ENCODE data around the gene C1orf146.
"Not testable (repeated sequence)": the region's sequence is repeated elsewhere in the genome, so short reads cannot be mapped to it uniquely, and the experiment has no call there.

Gene C1orf146, protein sequence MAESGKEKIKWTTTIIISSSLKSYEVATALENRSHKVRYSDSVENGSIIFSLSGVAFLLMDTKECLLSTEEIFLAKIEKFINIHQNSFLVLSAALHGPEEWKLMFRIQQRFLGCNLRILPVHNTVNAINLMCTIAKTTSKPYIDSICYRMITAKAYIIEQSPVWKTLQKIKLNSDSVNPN

DNA sequence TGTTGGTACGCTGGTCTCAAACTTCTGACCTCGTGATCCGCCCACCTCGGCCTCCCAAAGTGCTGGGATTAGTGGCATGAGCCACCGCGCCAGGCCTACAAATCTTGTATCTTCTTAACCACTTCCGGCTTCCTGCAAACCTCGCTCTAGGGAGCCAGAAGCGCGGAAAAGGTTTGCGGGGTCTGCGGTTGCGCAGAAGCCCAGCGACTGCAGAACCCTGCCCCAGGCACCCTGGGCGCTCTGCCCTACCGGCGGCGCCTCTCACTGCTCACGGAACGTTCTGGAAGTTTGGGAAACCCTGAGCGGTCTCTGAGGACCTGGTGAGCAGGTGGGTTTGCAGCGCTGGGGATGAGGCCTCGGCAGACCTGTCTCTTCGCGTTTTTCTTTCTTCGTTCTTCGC is at the start of gene C1orf146:
TSS of gene C1orf146 (plus strand) at position 195 of the 400 bp plus-strand sequence. CDS start 13,506 bp downstream, outside the sequence.
- H3K4me3 ChIP-seq (ENCODE audit: low read depth, low read length), result no peak within 1 kb of the TSS
- no peak for DNase-seq (ENCODE audit: low read depth)

DNA sequence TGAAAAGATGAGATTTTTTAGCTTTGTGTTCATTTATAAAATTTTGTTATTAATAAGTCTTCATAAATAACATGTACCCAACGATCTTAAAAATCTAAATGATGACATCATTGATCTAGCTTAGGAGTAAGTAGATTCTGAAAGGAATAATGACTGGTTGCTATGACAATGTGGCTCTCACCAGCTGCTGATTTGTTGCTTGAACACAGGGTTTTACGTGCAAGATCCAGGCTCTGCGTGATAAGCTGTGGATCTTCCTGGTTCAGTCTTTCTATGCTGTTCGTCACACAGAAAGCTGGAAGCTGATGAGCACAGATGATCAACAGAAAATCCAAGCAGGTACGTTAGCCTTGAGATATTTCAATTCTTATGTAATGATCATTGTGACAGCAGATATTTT is 49.1 kb upstream of the C1orf146 start:
- no peak overlapping the region for H3K4me3 ChIP-seq (ENCODE audit: low read depth, low read length)
- DNase-seq (ENCODE audit: low read depth), result no peak

DNA sequence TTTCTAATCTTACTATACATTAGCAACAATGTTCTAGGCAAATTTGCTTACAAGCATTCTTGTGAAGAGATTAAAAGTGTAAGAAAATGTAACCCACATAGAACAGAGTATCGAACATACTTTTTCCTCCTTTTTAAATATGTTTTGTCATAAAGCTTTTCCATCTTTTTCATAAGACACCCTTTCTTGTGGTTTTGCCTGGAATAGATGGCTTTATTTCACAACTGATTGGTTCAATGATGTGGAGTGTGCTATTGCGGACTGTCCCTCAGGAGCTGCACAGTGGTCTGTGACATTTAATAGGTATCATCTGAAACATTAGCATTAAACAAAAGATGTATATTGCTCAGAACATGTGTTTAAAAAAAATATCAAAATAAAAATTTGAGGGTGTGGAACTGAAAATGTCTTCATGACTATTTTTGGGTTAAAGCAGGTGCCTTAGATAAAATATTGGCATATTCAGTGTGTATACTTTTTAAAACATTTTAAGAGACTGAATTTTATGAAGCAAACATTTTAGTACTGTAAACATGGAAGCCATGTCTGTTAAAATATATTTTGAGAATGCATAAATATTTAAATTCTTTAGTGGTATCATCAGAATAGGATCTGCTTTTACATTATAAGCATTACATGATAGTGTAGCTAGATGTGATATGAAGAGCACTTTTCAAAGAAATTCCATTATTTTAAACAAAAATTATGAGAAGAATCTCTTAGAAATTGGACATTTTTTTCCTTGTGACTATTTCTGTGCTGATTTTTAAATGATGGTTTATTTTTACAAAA is 48.3 kb upstream of the C1orf146 start:
- H3K4me3 ChIP-seq (ENCODE audit: low read depth, low read length), result no peak overlapping the region
- DNase-seq (ENCODE audit: low read depth), result no peak

DNA sequence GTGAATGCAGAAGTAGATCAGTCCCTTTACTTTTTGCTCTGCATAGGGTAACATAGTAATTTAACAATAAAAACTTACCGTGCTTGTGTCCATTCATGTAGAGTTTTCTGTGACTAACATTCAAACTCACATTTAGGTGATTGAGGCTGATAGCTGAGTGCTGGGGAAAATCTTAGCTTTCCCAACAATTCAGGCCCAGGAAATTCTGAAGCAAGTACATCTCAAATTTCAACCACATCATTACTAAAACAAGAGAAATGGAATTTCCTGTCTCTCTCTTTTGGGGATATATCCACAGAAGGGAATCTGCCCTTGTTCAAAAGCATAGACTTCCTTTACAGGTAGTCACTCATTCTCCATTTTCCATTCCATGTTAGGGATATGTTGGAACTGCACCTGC is 33.1 kb upstream of the C1orf146 start:
- DNase-seq (ENCODE audit: low read depth), result peak; percentile 53
- no peak overlapping the region for H3K4me3 ChIP-seq (ENCODE audit: low read depth, low read length)

DNA sequence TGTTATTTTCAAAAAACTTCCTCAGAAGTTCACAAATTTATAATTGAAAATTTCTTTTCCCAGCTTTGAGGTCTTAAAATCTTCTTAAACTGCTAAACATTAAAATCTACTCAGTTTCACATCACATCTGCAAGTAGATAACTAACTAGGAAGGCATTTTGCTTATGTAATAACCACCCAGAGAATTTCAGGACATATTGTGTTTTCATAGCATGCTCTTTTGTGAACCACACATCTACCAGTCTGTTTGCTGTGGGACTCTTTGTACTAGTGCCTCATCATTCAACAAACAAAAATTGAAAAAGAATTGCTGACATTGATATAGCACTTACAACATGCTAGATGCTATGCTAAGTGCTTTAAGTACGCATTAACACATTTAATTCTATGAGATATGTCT is 31.6 kb upstream of the C1orf146 start:
- peak; percentile 60 for DNase-seq (ENCODE audit: low read depth)
- H3K4me3 ChIP-seq (ENCODE audit: low read depth, low read length), result no peak overlapping the region

DNA sequence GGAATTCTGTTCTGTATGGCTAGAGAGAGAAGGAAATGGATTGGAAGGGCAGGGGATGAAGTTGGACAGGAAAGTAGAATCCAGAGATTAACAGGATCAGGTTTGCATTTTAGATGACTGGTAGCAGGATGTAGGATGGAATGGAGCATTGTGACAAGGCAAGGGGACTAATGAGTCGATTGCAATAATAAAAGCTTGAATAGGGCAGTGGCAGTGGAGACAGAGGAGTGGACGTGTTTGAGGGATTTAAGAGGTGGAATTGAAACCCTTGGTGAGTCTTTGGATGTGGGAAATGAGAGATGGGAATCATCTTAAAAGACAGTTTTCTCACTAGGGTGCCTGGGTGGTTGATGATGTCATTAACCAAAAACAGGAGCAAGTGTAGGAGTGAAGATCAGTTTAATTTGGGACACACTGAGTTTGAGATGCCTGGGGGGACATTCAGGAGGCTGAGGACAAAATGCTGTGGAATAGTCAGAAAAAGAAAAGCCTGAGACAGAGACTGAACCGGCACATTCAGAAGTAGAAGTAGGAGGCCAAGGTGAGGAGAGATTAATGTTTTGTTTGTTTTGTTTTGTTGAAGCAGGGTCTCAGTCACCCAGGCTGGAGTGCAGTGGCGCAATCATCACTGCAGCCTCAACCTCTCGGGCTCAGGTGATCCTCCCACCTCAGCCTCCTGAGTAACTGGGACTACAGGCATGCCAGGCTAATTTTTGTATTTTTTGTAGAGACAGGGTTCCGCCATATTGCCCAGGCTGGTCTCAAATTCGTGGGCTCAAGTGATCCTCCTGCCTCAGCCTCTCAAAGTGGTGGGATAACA is 29.1 kb upstream of the C1orf146 start:
- H3K4me3 ChIP-seq (ENCODE audit: low read depth, low read length), result no peak overlapping the region
- DNase-seq (ENCODE audit: low read depth), result no peak

DNA sequence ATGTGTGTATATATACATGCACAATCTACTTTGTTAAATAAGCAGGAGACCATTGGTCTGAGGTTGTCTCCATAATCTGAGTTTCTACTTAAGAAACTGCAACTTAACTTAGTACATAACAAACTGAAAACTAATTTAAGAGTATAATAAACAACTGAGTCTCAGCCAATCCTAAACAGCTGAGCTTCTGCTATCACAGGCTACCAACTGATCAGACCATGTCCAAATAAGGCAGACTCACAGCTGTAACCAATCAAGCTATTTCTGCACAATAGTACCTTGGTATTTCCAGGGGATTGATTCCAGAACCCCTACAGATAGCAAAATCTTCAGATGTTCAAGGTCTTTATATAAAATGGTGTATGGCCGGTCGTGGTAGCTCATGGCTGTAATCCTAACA is 26.0 kb upstream of the C1orf146 start:
- H3K4me3 ChIP-seq (ENCODE audit: low read depth, low read length), result no peak overlapping the region
- DNase-seq (ENCODE audit: low read depth), result no peak

DNA sequence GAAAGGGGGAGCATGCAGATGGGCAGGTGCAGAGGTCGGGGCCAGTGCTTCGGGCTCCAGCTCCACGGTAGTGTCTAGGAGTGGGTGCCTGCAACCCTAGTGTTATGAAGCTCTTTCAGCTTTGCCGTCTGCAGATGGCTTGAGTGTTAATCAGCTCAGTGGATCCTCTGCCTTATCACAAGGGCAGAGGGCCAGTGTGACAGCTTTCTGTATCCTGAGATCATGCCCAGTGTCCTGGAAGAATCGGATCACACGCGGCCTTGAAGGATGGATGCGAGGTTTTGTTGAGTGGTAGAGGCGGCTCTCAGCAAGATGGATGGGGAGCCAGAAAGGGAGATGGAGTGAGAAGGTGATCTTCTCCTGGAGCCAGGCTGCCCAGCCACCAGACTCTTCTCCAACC is 25.5 kb upstream of the C1orf146 start:
- H3K4me3 ChIP-seq (ENCODE audit: low read depth, low read length), result no peak overlapping the region
- DNase-seq (ENCODE audit: low read depth), result no peak

DNA sequence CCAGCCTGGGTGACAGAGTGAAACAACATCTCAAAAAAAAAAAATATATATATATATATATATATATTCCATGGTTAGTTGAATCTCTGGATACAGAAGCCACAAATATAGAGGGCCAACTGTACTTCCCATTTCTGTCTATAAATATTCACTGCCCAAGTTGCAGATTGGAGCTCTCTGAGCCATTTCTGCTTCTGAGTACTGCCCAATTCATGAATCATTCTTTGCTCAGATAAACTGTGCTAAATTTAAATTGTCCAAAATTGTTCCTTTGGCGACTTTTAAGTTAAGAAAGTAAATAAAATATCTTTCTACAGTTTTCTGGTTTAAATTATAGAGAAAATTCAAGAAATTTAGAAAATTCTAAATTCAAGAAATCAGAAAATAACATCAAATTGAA is 23.2 kb upstream of the C1orf146 start:
- H3K4me3 ChIP-seq (ENCODE audit: low read depth, low read length), result no peak overlapping the region
- DNase-seq (ENCODE audit: low read depth), result no peak

DNA sequence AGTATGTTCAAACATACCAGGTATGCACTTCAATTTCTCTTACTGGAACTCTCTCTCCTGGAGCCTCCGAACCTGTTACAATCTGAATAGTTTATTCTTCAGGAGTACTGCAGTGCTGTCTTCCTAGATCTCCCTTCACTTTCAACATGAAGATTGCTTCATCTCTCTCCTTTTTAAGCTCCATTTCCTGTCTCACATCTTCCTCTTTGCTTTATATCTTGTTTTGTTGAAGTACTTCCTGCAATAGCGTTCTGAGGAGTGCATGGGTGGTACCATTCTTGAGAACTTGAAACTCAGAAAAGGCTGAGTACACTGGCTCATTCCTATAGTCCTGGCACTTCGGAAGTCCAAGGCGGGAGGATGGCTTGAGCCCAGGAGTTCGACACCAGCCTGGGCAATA is 15.7 kb upstream of the C1orf146 start:
- no peak overlapping the region for H3K4me3 ChIP-seq (ENCODE audit: low read depth, low read length)
- DNase-seq (ENCODE audit: low read depth), result no peak

DNA sequence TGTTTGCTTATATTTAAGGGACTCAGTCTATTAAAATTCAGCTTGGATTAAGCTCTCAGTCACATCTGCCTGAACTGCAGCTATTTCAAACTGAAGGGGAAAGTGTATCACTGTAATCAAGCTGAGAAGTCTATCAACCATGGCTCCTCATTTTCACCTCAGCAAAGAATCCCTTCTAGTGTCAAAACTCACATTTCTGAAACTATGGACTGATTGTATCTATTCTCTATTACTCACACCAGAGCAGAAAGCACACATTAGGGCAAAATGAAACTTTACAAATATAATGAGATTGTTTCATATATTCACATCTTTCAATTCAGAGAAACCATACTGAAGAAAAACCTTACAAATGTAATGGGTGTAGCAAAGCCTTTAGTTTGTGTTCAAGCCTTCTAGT is 14.6 kb upstream of the C1orf146 start:
- H3K4me3 ChIP-seq (ENCODE audit: low read depth, low read length), result no peak overlapping the region
- DNase-seq (ENCODE audit: low read depth), result no peak

DNA sequence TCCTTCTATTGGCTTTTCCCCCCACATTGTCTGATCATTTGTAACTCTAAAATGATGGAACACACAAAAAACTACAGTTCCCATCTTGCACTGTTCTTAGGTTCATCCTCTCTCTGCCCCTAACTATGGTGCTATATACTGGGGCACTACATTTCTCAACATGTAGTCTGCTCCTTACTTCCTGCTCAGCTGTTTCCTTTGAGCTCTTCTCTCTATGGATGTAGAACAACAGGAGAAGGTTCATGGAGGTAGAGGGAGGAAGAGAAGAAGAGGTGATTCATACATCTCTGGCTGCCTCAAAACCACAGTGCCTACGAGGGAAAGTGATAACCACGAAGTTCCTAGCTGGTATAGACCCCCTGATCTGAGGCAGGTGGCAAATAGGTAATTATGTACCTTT is 7.0 kb upstream of the C1orf146 start:
- DNase-seq (ENCODE audit: low read depth), result peak; percentile 18
- no peak overlapping the region for H3K4me3 ChIP-seq (ENCODE audit: low read depth, low read length)

DNA sequence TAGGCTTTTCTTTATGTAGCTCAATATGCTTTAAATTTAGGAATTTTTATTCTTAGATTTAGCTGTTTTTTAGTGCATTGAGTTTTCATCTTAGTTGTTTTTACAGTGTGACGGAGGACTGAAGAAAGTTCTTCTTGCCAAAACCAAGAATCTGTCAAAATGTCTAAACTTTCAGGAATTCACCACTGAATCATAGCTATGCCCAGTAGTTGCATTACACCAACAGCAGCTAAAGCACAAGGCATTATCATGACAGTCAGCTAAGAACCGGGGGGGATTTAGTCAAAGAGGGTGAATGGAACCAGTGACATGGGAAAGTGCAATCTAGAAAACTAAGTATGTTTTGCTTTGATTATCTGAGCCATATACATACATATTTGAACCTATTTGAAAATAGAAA is 6.5 kb upstream of the C1orf146 start:
- no peak overlapping the region for H3K4me3 ChIP-seq (ENCODE audit: low read depth, low read length)
- DNase-seq (ENCODE audit: low read depth), result peak; percentile 38

DNA sequence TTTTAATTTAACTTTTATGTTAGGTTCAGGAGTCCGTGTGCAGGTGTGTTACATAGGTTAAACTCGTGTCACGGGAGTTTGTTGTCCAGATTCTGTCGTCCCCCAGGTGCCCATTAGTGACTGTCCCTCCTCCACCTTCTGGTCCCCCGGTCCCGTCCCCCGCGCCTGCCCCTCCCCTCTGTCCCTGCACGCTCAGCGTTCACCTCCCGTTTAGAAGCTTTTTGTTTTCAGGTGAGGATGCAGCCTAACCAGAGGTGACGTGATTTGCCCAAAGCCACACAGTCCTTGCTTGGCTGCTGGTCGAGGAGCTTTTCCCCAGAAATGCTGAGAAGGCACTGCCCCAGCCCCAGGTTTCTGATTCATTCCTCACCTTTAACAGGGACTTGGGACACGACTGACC is 844 bp downstream of the C1orf146 start:
- DNase-seq (ENCODE audit: low read depth), result no peak
- no peak overlapping the region for H3K4me3 ChIP-seq (ENCODE audit: low read depth, low read length)

DNA sequence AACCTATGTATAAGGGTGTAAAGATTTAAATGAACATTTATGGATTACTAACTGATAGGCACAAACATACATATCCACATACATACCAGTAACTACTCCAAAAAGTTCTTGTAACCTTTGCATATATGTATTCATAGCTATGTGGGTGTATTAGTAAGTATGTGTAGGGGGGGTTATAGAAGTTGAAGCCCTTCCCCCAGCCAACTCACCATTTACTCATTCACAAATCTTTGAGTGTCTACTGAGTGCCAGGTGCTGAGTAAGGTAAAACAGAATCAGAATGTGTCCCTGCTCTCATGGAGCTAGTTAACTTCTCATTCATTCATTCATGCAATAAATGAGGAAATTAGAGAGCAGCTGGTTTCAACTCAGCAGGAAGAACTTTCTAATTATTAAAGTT is 1.3 kb downstream of the C1orf146 start:
- H3K4me3 ChIP-seq (ENCODE audit: low read depth, low read length), result no peak overlapping the region
- no peak for DNase-seq (ENCODE audit: low read depth)

DNA sequence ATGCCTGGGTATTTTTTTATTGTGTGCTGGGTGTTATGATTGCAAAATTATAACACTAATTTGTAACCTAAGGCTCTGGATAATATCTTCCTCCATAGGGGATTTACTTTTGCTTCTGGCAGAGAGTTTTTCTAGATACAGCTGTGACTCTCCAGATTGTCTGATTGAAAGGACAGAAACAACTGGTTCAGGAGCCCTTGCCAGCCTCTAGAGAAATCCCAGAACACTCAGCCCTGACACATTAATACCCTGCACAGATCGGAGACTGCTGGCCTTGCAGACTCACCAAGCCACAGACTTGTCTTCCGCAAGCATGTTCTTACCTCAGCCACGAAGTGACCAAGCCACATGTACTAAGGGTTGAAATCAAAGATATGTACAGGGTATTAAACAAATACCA is 10.7 kb downstream of the C1orf146 start:
- H3K4me3 ChIP-seq (ENCODE audit: low read depth, low read length), result no peak overlapping the region
- DNase-seq (ENCODE audit: low read depth), result no peak

DNA sequence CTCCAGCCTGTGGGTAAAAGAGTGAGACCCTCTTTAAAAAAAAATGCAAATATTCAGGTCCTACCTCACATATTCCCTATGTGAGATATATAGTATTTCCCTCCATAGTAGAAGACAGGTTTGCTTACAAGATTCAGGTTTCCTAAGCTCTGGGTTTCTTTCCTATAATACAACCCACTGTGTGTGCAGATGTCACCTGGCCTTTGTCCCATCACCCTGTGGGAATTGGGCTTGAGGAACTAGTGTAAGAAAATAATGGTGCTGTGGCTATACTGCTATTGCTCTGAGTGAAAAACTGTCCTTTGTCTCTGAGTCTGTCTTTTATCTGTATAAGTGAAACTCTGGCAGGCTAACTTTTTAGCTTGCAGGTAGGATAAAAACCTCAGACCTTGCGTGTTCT is 13.0 kb downstream of the C1orf146 start:
- no peak overlapping the region for H3K4me3 ChIP-seq (ENCODE audit: low read depth, low read length)
- DNase-seq (ENCODE audit: low read depth), result no peak

DNA sequence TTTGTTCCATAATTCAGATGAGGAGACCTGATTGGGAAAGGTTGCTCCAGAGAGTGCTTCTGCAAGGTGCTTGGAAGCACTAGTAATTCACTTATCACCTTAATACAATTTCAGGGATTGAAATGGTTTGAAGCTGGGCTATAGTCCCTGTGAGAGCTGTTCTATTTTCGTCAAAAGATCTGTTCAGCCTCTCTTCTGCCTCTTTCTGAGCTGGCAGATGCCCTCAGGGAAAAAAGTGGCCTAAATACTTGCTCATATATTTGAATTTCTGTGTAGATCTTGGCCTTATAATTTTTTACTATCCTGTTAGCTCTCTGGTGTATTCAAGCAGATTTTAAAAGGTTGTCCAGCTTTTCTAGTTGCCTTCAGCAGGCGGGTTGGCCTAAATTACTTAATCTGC is 22.3 kb downstream of the C1orf146 start:
- H3K4me3 ChIP-seq (ENCODE audit: low read depth, low read length), result no peak overlapping the region

DNA sequence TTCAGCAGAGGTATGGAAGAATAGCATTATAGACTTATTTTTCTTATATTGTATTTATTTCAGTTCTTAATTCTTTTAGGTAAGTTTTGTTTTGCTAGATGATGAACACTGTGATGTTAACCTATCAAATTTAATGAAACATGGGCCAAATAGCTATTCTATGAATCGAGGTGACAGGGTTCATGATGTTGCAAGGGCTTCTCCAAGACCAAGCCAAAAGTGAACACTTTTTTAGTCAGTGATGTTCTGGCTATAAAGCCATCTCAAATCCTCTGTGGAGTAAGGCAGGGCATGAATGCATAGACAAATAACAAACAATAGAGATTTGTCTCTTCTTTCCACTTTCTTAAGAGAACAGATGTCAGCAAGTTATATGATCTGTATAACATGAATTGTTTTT is 26.7 kb downstream of the C1orf146 start:
- peak; percentile 26 for DNase-seq (ENCODE audit: low read depth)
- no peak overlapping the region for H3K4me3 ChIP-seq (ENCODE audit: low read depth, low read length)

More for the DNA sequence above, 22.3 kb downstream of the C1orf146 start:
- no peak for DNase-seq (ENCODE audit: low read depth)

DNA sequence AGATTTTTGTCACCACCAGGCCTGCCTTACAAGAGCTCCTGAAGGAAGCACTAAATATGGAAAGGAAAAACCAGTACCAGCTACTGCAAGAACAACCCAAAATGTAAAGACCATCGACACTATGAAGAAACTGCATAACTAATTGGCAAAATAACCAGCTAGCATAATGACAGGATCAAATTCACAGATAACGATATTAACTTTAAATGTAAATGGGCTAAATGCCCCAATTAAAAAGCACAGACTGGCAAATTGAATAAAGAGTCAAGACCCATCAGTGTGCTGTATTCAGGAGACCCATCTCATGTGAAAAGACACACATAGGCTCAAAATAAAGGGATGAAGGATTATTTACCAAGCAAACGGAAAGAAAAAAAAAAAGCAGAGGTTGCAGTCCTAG is 37.0 kb downstream of the C1orf146 start:
- not testable (repeated sequence) for H3K4me3 ChIP-seq (ENCODE audit: low read depth, low read length); DNase-seq (ENCODE audit: low read depth)

All from skeletal muscle cell (primary cell).